Measurements from ENCODE around the gene GALNT4. TPM values are rescaled to one million over a fixed set of nuclear protein-coding genes. Genes with fewer than 3 reads are reported as not detected.

Gene GALNT4
- total and polyA plus RNA-seq, 10 of the 15 experiments (the other 5 are each of a cell fraction or from before 2014, with no cell fraction given): 0.90 to 2.9 (median 1.8) TPM

DNA sequence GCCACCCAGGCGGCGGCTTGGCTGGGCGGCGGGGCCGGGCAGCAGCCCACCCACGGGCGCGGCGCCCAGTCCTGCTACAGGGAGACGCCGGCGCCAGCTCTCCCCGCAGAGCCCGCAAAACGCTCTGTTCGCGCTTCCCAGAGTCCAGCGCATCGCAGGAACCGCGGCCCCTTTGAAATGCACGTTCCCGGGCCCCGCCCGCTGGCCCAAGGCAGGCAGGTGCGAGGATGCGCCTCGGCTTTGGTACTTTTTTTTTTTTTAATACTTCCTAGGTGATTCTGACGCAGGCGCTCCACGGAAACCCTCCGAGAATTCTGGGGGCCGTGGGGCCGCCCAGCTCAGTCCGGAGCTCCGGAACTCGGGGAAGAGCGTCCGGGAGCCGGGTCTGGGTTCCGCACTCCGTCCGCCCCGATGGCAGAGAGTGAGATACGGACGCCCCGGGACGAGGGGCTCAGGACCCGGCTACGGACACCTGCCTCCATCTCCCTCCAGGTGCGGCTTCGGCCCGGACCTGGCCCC, 768 bp upstream of the GALNT4 start:
- ChIA-PET RAD21 (ENCODE audit: unreplicated experiment) (interaction anchor here (1.3 to 2.6 kb wide), 2 partner anchors 57 to 507 kb away, joined by 3 to 11 read pairs; no protein-coding TSS in a partner anchor), CTCF (interaction anchor here (1.0 to 11.4 kb wide), 5 partner anchors 10 to 64 kb away, joined by 3 to 176 read pairs (median 6); no protein-coding TSS in a partner anchor), SMC1A (ENCODE audit: uncharacterized antibody, unreplicated experiment) (interaction anchor here (1.0 to 7.5 kb wide), 4 partner anchors 19 to 64 kb away, joined by 3 to 70 read pairs (median 5); no protein-coding TSS in a partner anchor), POLR2A (interaction anchor here (1.3 to 1.5 kb wide), 2 partner anchors 54 to 59 kb away, joined by 3 read pairs; no protein-coding TSS in a partner anchor)
- intact Hi-C loops (cut with micrococcal nuclease; ENCODE audit: unreplicated experiment) (loop anchor here (2.0 to 10.0 kb wide), 4 partner anchors 171 to 1381 kb away; partner anchors contain the start of genes CEP290 and TMTC3), in situ Hi-C loops (cut with MboI) (loop anchor here (5.0 kb wide), 2 partner anchors 53 to 508 kb away; no protein-coding TSS in a partner anchor)
- DNase-seq (ENCODE audit: low read depth, low spot score) (no peak), FAIRE-seq (no peak), ATAC-seq (peak; percentile 55)
- H3K4me1 ChIP-seq (ENCODE audit: control insufficient read depth, insufficient read depth, low read length): peaks cover 14% of the 10 kb centered on the region
- no peaks in the 10 kb centered on the region for H4K20me1 ChIP-seq (ENCODE audit: control insufficient read depth, insufficient read depth)
- peak overlapping the region; percentile 82 for H3K27ac ChIP-seq (ENCODE audit: control insufficient read depth, insufficient read depth)
- H3K27me3 ChIP-seq (replicated peaks in 1 of 2; ENCODE audit: control insufficient read depth in 2 of 2, insufficient read depth in 2 of 2, low read length in 1 of 2): no peaks in the 10 kb centered on the region
- H3K4me2 ChIP-seq (ENCODE audit: control insufficient read depth, insufficient read depth): peak overlapping the region; percentile 88
- no peaks in the 10 kb centered on the region for H3K9me3 ChIP-seq (replicated peaks; ENCODE audit: control insufficient read depth, insufficient read depth, low read length)
- H3K79me2 ChIP-seq (ENCODE audit: control insufficient read depth, insufficient read depth, low read length): peaks cover 14% of the 10 kb centered on the region
- H3K36me3 ChIP-seq (ENCODE audit: control insufficient read depth in 2 of 2, insufficient read depth in 2 of 2, low read length in 1 of 2): no peaks in the 10 kb centered on the region
- WGBS (ENCODE audit: insufficient coverage, insufficient replicate concordance, low lambda C conversion rate, missing lambda C conversion rate): 1% methylated on average over 51 of the region's 53 CpGs
- no TSS peak for BruUV-seq (replicated peaks)
- peak overlapping the region; percentile 71 for H3K9ac ChIP-seq (ENCODE audit: control insufficient read depth, insufficient read depth, low read length)
- H2AFZ ChIP-seq (ENCODE audit: control insufficient read depth, low read depth, low read length): peak overlapping the region; percentile 100
- peak overlapping the region; percentile 96 for H3K4me3 ChIP-seq
- TF ChIP-seq RUNX3 (IDR thresholded peaks at IDR 0.05; ENCODE audit: low read length) (peak; percentile 36; the same call in 1 of the 2 replicates), TCF12 (IDR thresholded peaks at IDR 0.05; ENCODE audit: low read depth, low read length) (0 out of 2 replicates have a peak, but pooled peaks have one; percentile 28), RCOR1 (conservative IDR thresholded peaks at IDR 0.05; ENCODE audit: low read depth, low read length) (no peak), ZNF384 (IDR thresholded peaks at IDR 0.05; ENCODE audit: borderline replicate concordance, low read depth, low read length) (peak; percentile 70), LARP7 (IDR thresholded peaks at IDR 0.05) (no peak), MEF2A (IDR thresholded peaks at IDR 0.05; ENCODE audit: insufficient read depth, low read depth, low read length) (no peak), ZNF217 (IDR thresholded peaks at IDR 0.05) (no peak), SIX5 (IDR thresholded peaks at IDR 0.05; ENCODE audit: low read depth, low read length, severe bottlenecking) (no peak), NFIC (IDR thresholded peaks at IDR 0.05; ENCODE audit: low read depth, low read length) (no peak), STAT3 (IDR thresholded peaks at IDR 0.05; ENCODE audit: low read depth, low read length) (no peak), YBX1 (IDR thresholded peaks at IDR 0.05) (no peak), MXI1 (IDR thresholded peaks at IDR 0.05; ENCODE audit: low read depth, low read length) (0 out of 2 replicates have a peak, but pooled peaks have one; percentile 8), GABPA (IDR thresholded peaks at IDR 0.05; ENCODE audit: low read depth) (no peak), BHLHE40 (IDR thresholded peaks at IDR 0.05; ENCODE audit: borderline replicate concordance in 1 of 2, low read depth in 2 of 2, low read length in 1 of 2) (peak in 1 of 2 experiments; percentile 22; a peak in 1 of 4 replicates)
- TF ChIP-seq, protein P1, sequence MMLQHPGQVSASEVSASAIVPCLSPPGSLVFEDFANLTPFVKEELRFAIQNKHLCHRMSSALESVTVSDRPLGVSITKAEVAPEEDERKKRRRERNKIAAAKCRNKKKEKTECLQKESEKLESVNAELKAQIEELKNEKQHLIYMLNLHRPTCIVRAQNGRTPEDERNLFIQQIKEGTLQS (IDR thresholded peaks at IDR 0.05; ENCODE audit: borderline replicate concordance, extremely low read depth, low read depth, low read length): no peak
- TF ChIP-seq, protein P2, sequence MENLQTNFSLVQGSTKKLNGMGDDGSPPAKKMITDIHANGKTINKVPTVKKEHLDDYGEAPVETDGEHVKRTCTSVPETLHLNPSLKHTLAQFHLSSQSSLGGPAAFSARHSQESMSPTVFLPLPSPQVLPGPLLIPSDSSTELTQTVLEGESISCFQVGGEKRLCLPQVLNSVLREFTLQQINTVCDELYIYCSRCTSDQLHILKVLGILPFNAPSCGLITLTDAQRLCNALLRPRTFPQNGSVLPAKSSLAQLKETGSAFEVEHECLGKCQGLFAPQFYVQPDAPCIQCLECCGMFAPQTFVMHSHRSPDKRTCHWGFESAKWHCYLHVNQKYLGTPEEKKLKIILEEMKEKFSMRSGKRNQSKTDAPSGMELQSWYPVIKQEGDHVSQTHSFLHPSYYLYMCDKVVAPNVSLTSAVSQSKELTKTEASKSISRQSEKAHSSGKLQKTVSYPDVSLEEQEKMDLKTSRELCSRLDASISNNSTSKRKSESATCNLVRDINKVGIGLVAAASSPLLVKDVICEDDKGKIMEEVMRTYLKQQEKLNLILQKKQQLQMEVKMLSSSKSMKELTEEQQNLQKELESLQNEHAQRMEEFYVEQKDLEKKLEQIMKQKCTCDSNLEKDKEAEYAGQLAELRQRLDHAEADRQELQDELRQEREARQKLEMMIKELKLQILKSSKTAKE (IDR thresholded peaks at IDR 0.05; ENCODE audit: low read depth, poor library complexity, severe bottlenecking): no peak
- TF ChIP-seq, protein P3, sequence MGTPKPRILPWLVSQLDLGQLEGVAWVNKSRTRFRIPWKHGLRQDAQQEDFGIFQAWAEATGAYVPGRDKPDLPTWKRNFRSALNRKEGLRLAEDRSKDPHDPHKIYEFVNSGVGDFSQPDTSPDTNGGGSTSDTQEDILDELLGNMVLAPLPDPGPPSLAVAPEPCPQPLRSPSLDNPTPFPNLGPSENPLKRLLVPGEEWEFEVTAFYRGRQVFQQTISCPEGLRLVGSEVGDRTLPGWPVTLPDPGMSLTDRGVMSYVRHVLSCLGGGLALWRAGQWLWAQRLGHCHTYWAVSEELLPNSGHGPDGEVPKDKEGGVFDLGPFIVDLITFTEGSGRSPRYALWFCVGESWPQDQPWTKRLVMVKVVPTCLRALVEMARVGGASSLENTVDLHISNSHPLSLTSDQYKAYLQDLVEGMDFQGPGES (IDR thresholded peaks at IDR 0.05): no peak
- TF ChIP-seq, protein P4, sequence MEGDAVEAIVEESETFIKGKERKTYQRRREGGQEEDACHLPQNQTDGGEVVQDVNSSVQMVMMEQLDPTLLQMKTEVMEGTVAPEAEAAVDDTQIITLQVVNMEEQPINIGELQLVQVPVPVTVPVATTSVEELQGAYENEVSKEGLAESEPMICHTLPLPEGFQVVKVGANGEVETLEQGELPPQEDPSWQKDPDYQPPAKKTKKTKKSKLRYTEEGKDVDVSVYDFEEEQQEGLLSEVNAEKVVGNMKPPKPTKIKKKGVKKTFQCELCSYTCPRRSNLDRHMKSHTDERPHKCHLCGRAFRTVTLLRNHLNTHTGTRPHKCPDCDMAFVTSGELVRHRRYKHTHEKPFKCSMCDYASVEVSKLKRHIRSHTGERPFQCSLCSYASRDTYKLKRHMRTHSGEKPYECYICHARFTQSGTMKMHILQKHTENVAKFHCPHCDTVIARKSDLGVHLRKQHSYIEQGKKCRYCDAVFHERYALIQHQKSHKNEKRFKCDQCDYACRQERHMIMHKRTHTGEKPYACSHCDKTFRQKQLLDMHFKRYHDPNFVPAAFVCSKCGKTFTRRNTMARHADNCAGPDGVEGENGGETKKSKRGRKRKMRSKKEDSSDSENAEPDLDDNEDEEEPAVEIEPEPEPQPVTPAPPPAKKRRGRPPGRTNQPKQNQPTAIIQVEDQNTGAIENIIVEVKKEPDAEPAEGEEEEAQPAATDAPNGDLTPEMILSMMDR (IDR thresholded peaks at IDR 0.05 in 2 of 3, conservative IDR thresholded peaks at IDR 0.05 in 1 of 3; ENCODE audit: control insufficient read depth in 2 of 3, extremely low read depth in 1 of 3, insufficient read depth in 1 of 3, low read depth in 3 of 3, low read length in 3 of 3): 0 out of 6 replicates have a peak, but pooled peaks of 1 of the 3 experiments have one; percentile 3
